ENCODE measurements around the gene SMTN.

The SMTN gene

GRCh38 chr22:31081963-31082605 lies 966 bp downstream of the SMTN start:
- Histone ChIP-seq H2AFZ (ENCODE audit: low read length) (no peak overlapping the region), H3K4me2 (ENCODE audit: low read depth, low read length) (peak overlapping the region; percentile 92), H3K4me3 (ENCODE audit: low read length) (peak overlapping the region; percentile 81), H3K27me3 (replicated peaks; ENCODE audit: insufficient read depth, low read length) (no peaks in the 10 kb centered on the region), H3K9me2 (replicated peaks; ENCODE audit: insufficient read depth, low read length) (no peaks in the 10 kb centered on the region), H3K4me1 (ENCODE audit: low read length) (peaks cover 27% of the 10 kb centered on the region), H3K9ac (ENCODE audit: low read length) (peak overlapping the region; percentile 57; the same call in 1 of the 2 replicates), H3F3A (ENCODE audit: insufficient read depth, low read length) (peaks cover 20% of the 10 kb centered on the region; the same call in 1 of the 2 replicates), H3K36me3 (replicated peaks; ENCODE audit: insufficient read depth, low read length) (no peaks in the 10 kb centered on the region), H3K27ac (ENCODE audit: low read length) (no peak overlapping the region), H3K79me2 (ENCODE audit: low read length) (peaks cover 28% of the 10 kb centered on the region), H3K9me3 (replicated peaks; ENCODE audit: insufficient read depth, low read length) (no peaks in the 10 kb centered on the region), H4K20me1 (ENCODE audit: insufficient read depth, low read length) (no peaks in the 10 kb centered on the region)
- no peak for TF ChIP-seq CTCF (IDR thresholded peaks at IDR 0.05; ENCODE audit: low read length)
- no peak for TF ChIP-seq EZH2phosphoT487 (IDR thresholded peaks at IDR 0.05; ENCODE audit: low read length)
- no peak for TF ChIP-seq EZH2 (optimal IDR thresholded peaks at IDR 0.05; ENCODE audit: low read depth, low read length)
- DNase-seq, result no peak

GRCh38 chr22:31082606-31083376 lies 1.7 kb downstream of the SMTN start:
- Histone ChIP-seq H3K79me2 (ENCODE audit: low read length) (peaks cover 28% of the 10 kb centered on the region), H3K27me3 (replicated peaks; ENCODE audit: insufficient read depth, low read length) (no peaks in the 10 kb centered on the region), H3K27ac (ENCODE audit: low read length) (no peak overlapping the region; the same call in 1 of the 2 replicates), H2AFZ (ENCODE audit: low read length) (no peak overlapping the region), H3K9me2 (replicated peaks; ENCODE audit: insufficient read depth, low read length) (no peaks in the 10 kb centered on the region), H3K4me3 (ENCODE audit: low read length) (no peak overlapping the region), H3K36me3 (replicated peaks; ENCODE audit: insufficient read depth, low read length) (no peaks in the 10 kb centered on the region), H4K20me1 (ENCODE audit: insufficient read depth, low read length) (no peaks in the 10 kb centered on the region), H3K9ac (ENCODE audit: low read length) (no peak overlapping the region), H3F3A (ENCODE audit: insufficient read depth, low read length) (peaks cover 20% of the 10 kb centered on the region; the same call in 1 of the 2 replicates), H3K4me2 (ENCODE audit: low read depth, low read length) (peak overlapping the region; percentile 92; the same call in 1 of the 2 replicates), H3K9me3 (replicated peaks; ENCODE audit: insufficient read depth, low read length) (no peaks in the 10 kb centered on the region), H3K4me1 (ENCODE audit: low read length) (peaks cover 27% of the 10 kb centered on the region)
- no peak for DNase-seq
- TF ChIP-seq CTCF (IDR thresholded peaks at IDR 0.05; ENCODE audit: low read length) (peak; percentile 41), EZH2phosphoT487 (IDR thresholded peaks at IDR 0.05; ENCODE audit: low read length) (no peak), EZH2 (optimal IDR thresholded peaks at IDR 0.05; ENCODE audit: low read depth, low read length) (no peak)

- Histone ChIP-seq H3K79me2 (ENCODE audit: low read length) (peaks cover 28% of the 10 kb centered on the region), H3K4me3 (ENCODE audit: low read length) (peak overlapping the region; percentile 96; the same call in 1 of the 2 replicates), H4K20me1 (ENCODE audit: insufficient read depth, low read length) (no peaks in the 10 kb centered on the region), H3K9me2 (replicated peaks; ENCODE audit: insufficient read depth, low read length) (no peaks in the 10 kb centered on the region), H2AFZ (ENCODE audit: low read length) (no peak overlapping the region), H3K4me1 (ENCODE audit: low read length) (peaks cover 27% of the 10 kb centered on the region), H3F3A (ENCODE audit: insufficient read depth, low read length) (peaks cover 20% of the 10 kb centered on the region; the same call in 1 of the 2 replicates), H3K4me2 (ENCODE audit: low read depth, low read length) (peak overlapping the region; percentile 98), H3K36me3 (replicated peaks; ENCODE audit: insufficient read depth, low read length) (no peaks in the 10 kb centered on the region), H3K27me3 (replicated peaks; ENCODE audit: insufficient read depth, low read length) (no peaks in the 10 kb centered on the region), H3K27ac (ENCODE audit: low read length) (peak overlapping the region; percentile 86; the same call in 1 of the 2 replicates), H3K9ac (ENCODE audit: low read length) (peak overlapping the region; percentile 97; the same call in 1 of the 2 replicates), H3K9me3 (replicated peaks; ENCODE audit: insufficient read depth, low read length) (no peaks in the 10 kb centered on the region)
- no peak for DNase-seq
- TF ChIP-seq EZH2phosphoT487 (IDR thresholded peaks at IDR 0.05; ENCODE audit: low read length) (no peak), CTCF (IDR thresholded peaks at IDR 0.05; ENCODE audit: low read length) (no peak), EZH2 (optimal IDR thresholded peaks at IDR 0.05; ENCODE audit: low read depth, low read length) (no peak)
Observed at GRCh38 chr22:31083377-31083768, 2.3 kb downstream of the SMTN start.

All from MM.1S (cell line).